Measurements from ENCODE around the gene PGM5. TPM values are rescaled to one million over a fixed set of nuclear protein-coding genes. Genes with fewer than 3 reads are reported as not detected.

Gene PGM5
- total RNA-seq, 1 experiment from 2014 or later = not detected

GRCh38 chr9:68496356-68496755 lies 139.9 kb downstream of the PGM5 start:
- intact Hi-C loops (cut with micrococcal nuclease; ENCODE audit: unreplicated experiment) = no loop called here

DNA sequence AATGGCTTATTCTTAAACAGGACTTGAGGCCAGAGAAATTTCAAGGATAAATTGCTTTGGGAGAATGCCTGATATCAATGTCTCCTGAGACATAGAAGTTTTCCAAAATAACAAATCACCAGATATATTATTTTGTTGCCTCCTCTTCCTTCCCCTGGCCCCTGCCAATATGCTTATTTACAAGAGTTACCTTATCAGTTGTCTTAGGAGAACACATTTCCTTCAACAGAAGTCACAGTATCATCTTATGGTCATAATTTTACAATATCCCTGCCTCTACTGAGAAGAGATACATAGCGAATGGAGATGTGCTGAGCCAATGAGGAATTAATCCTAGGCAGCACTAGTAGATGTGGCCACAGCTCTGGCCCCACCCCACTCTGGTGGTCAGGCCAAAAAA lies 141.2 kb downstream of the PGM5 start:
- Histone ChIP-seq H3K4me3 (no peak overlapping the region), H3K9me2 (ENCODE audit: insufficient read depth) (no peaks in the 10 kb centered on the region), H2AFZ (no peak overlapping the region), H3K4me2 (no peak overlapping the region), H3K27ac (no peak overlapping the region), H3K9me3 (ENCODE audit: insufficient read depth, low read depth) (no peaks in the 10 kb centered on the region), H4K20me1 (ENCODE audit: insufficient read depth) (no peaks in the 10 kb centered on the region), H3K36me3 (ENCODE audit: low read depth) (no peaks in the 10 kb centered on the region), H3K79me2 (ENCODE audit: low read depth) (no peaks in the 10 kb centered on the region), H3F3A (ENCODE audit: insufficient read depth, low read depth) (no peaks in the 10 kb centered on the region), H3K27me3 (ENCODE audit: insufficient read depth, low read depth) (peaks cover 7% of the 10 kb centered on the region; the same call in 1 of the 2 replicates), H3K4me1 (replicated peaks; ENCODE audit: insufficient read depth) (no peaks in the 10 kb centered on the region)
- TF ChIP-seq CTCF (conservative IDR thresholded peaks at IDR 0.05) (no peak), EZH2 (IDR thresholded peaks at IDR 0.05; ENCODE audit: low read depth) (no peak)
- BruUV-seq (replicated peaks) = no TSS peak
- intact Hi-C loops (cut with micrococcal nuclease; ENCODE audit: unreplicated experiment) = no loop called here
- no peak for DNase-seq
- POLR2A ChIA-PET (ENCODE audit: unreplicated experiment) = no interaction called here
- CTCF ChIA-PET = no interaction called here

More at GRCh38 chr9:68496356-68496755, 139.9 kb downstream of the PGM5 start:
- no peak for DNase-seq
- Histone ChIP-seq H3K9me3 (ENCODE audit: insufficient read depth, low read depth) (no peaks in the 10 kb centered on the region), H3K36me3 (ENCODE audit: low read depth) (no peaks in the 10 kb centered on the region), H3K4me2 (no peak overlapping the region), H3K9me2 (ENCODE audit: insufficient read depth) (no peaks in the 10 kb centered on the region), H3K27ac (no peak overlapping the region), H3K4me3 (no peak overlapping the region), H2AFZ (no peak overlapping the region), H3F3A (ENCODE audit: insufficient read depth, low read depth) (no peaks in the 10 kb centered on the region), H3K79me2 (ENCODE audit: low read depth) (no peaks in the 10 kb centered on the region), H4K20me1 (ENCODE audit: insufficient read depth) (no peaks in the 10 kb centered on the region), H3K27me3 (ENCODE audit: insufficient read depth, low read depth) (peaks cover 20% of the 10 kb centered on the region; the same call in 1 of the 2 replicates), H3K4me1 (replicated peaks; ENCODE audit: insufficient read depth) (no peaks in the 10 kb centered on the region)
- ChIA-PET POLR2A (ENCODE audit: unreplicated experiment) (no interaction called here), CTCF (no interaction called here)
- TF ChIP-seq EZH2 (IDR thresholded peaks at IDR 0.05; ENCODE audit: low read depth) (no peak), CTCF (conservative IDR thresholded peaks at IDR 0.05) (no peak)
- BruUV-seq (replicated peaks) = no TSS peak

DNA sequence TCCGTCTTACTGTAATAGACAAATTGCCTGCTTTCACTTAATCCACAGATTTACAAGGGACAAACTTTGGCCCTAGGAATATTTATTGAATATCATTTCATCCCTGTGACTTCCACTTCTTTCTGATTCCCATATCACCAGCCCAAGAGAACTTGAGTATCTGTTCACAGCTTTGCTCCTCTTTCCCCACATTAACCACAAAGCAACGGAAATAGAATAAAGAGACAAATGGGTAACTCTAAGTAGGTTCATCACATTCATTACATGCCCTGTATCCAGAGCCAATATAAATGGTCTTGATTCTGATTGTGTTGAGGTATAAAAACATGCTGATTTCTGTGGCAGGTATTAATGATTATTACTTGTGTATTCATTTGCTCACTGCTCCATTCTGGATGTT lies 142.4 kb downstream of the PGM5 start:
- Histone ChIP-seq H4K20me1 (ENCODE audit: insufficient read depth) (no peaks in the 10 kb centered on the region), H3K9me2 (ENCODE audit: insufficient read depth) (no peaks in the 10 kb centered on the region), H3K27me3 (ENCODE audit: insufficient read depth, low read depth) (peaks cover 9% of the 10 kb centered on the region; the same call in 1 of the 2 replicates), H3K4me1 (replicated peaks; ENCODE audit: insufficient read depth) (no peaks in the 10 kb centered on the region), H3K27ac (no peak overlapping the region), H3K79me2 (ENCODE audit: low read depth) (no peaks in the 10 kb centered on the region), H3K36me3 (ENCODE audit: low read depth) (no peaks in the 10 kb centered on the region), H3K4me2 (no peak overlapping the region), H3F3A (ENCODE audit: insufficient read depth, low read depth) (no peaks in the 10 kb centered on the region), H3K4me3 (no peak overlapping the region), H3K9me3 (ENCODE audit: insufficient read depth, low read depth) (no peaks in the 10 kb centered on the region), H2AFZ (no peak overlapping the region)
- intact Hi-C loops (cut with micrococcal nuclease; ENCODE audit: unreplicated experiment) = no loop called here
- no peak for DNase-seq
- ChIA-PET POLR2A (ENCODE audit: unreplicated experiment) (no interaction called here), CTCF (no interaction called here)
- TF ChIP-seq EZH2 (IDR thresholded peaks at IDR 0.05; ENCODE audit: low read depth) (no peak), CTCF (conservative IDR thresholded peaks at IDR 0.05) (no peak)
- BruUV-seq (replicated peaks) = no TSS peak
